Middle frontal gyrus (tissue), 1 donor: ENCODE data around the gene PCP2.

ENCODE experiments used
- DNase-seq: peaks from one replicate; pipeline ENCODE4 v3.0.0-alpha.2; 2015; ENCODE audit warnings: low spot score; ENCODE audit errors: extremely low spot score

PCP2 gene

GRCh38 chr19:7600721-7601120, 32.8 kb downstream of the PCP2 start:
- no peak for DNase-seq

GRCh38 chr19:7598180-7598579, 35.3 kb downstream of the PCP2 start:
- DNase-seq, result no peak

DNA sequence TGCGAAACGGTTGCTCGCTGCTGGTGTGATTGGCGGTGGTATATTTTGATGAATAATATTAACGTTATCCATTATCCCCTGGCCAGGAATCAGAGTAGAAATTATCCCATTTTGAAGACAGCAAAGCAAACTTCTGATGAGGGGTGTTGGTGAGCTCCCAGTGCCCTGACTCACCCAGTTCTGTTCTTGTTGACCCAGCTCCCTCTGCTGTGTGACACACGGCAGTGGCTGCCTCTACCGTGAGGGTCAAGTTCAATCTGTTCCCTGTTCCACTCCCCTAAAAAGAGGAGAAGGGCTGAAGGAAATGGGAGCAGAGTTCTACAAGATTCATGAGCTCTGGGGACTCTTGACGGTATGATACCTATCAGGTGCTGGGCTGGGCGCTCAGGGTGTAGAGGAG, 35.8 kb downstream of the PCP2 start:
- DNase-seq, result no peak

GRCh38 chr19:7596211-7596937, 37.1 kb downstream of the PCP2 start:
- no peak for DNase-seq

DNA sequence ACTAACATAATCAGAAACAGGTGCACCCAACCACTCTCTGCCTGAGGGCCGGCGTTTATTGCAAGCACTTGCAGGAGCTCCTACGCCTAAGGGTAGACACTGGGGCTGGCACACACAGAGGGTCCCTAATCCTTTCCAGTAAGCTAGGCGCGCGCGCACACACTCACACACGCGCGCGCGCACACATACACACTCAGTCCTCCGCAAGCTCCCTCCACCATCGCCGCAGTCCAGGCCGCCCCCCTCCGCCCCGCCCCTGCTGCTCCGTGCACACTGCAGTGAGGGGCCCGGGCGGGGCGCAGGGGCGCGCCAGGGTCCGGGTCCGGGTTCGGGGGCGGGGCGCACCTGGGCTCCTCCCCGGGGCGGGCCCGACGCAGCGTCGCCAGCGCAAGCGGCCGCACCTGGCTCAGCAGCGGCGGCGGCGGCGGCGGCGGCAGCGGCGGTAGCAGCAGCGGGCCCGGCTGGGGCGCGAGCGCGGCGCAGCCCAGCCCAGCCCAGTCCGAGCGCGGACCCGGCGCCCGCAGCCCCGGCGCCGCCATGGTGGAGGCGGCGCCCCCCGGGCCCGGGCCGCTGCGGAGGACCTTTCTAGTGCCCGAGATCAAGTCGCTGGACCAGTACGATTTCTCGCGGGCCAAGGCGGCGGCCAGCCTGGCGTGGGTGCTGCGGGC, 37.9 kb downstream of the PCP2 start, which contains the start of gene CAMSAP3:
TSS of gene CAMSAP3 (plus strand) at position 398 of the 668 bp plus-strand sequence. CDS start at position 538, 140 bp downstream.
- DNase-seq, result peak; percentile 5

DNA sequence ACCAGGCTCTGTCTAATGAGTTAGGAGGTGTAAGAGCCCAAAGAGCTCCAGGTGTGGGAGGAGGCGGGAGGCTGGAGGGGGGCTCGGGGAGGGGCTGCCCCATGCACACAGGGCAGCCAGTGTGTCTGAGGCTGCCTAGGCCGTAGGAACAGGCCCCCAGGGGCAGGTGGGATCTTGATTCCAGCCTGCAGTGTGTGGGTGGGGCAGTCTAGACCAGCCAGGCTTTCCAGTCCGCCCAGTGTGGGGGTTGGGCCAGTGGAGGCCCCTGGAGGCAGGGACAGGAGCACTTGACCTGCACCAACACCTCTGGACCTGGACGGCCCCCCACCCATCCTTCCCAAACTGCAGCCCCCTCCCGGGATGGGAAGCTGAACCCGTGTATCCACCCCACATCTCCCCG, 43.3 kb downstream of the PCP2 start:
- no peak for DNase-seq

DNA sequence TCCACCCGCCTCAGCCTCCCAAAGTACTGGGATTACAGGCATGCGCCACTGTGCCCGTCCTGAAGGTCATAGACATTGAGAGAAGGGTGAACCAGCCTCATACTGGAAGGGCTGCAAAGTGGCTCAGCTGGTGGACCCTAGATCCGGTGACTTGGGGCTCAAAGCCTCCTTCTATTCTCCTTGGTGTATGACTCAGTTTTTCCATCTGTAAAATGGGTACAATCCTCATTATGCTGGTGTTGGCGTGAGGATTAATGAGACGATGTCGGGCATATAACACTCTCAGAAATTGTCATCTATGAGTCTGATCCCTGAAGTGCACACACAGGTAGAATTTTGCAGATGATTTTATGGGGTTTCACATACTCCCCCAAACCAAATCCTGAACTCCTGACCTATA, 43.7 kb downstream of the PCP2 start:
- no peak for DNase-seq

DNA sequence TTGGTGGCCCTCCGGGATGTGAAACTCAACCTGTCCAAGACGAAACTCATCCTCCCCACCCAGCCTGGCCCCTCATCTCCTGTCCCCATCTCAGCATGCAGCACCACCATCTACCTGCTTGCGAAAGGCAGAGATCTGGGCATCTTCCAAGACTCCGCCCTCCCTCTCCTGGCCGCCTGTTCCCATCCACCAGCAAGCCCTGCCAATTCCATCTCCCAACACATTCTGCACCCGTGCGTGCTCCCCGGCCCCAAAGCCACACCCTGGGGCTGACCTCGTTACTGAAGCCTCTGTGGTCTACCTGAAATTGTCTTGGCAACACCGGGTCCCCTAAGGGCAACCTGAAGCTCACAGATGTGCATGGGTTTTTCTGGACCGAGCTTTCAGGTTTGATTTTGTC, 51.1 kb downstream of the PCP2 start:
- DNase-seq, result no peak
